IPS-20b (cell line): ENCODE data around the gene PHKB.

ENCODE experiments used
- H3K27ac ChIP-seq: one replicate; pipeline ENCODE4 v1.5.1; 2013; ENCODE audit warnings: low read length
- H3K27me3 ChIP-seq: 2 replicates; pipeline ENCODE4 v1.6.1; 2013; ENCODE audit warnings: mild to moderate bottlenecking, low read length, inconsistent platforms; ENCODE audit not compliant: insufficient read depth
- H3K36me3 ChIP-seq: 2 replicates; pipeline ENCODE4 v1.6.1; 2013; ENCODE audit warnings: low read depth, mild to moderate bottlenecking, inconsistent platforms, low read length, moderate library complexity; ENCODE audit not compliant: insufficient read depth
- H3K4me1 ChIP-seq: 2 replicates; pipeline ENCODE4 v1.6.1; 2013; ENCODE audit warnings: mild to moderate bottlenecking, control low read depth, inconsistent platforms, low read length, moderate library complexity; ENCODE audit not compliant: insufficient read depth
- H3K4me3 ChIP-seq: 2 replicates; pipeline ENCODE4 v1.5.1; 2013; ENCODE audit warnings: mild to moderate bottlenecking, low read length, inconsistent platforms
- H3K9ac ChIP-seq: 2 replicates; pipeline ENCODE4 v1.6.1; 2013; ENCODE audit warnings: low read depth, mild to moderate bottlenecking, inconsistent platforms, low read length, moderate library complexity
- H3K9me3 ChIP-seq: 2 replicates; pipeline ENCODE4 v1.6.1; 2013; ENCODE audit warnings: mild to moderate bottlenecking, low read depth, low read length, inconsistent platforms; ENCODE audit not compliant: insufficient read depth

The PHKB gene

DNA sequence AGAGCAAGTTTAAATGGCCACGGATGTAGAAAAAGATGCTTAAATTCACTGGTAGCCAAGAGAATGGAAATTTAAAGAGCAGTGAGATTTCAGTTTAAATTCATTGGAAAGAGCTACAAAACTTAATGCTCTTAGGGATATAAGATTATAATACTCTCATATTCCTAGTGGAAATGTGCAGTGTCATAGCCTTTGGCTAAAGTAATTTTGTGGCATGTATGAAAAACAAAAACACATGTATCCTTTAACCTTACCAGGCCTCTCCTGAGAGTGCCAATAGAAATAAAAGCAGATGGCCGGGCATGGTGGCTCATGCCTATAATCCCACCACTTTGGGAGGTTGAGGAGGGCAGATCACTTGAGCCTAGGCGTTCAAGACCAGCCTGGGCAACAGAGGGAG lies 289.2 kb downstream of the PHKB start:
- Histone ChIP-seq H3K9me3 (no peaks in the 10 kb centered on the region), H3K27ac (no peak overlapping the region), H3K4me3 (no peak overlapping the region), H3K27me3 (no peaks in the 10 kb centered on the region), H3K4me1 (peaks cover 5% of the 10 kb centered on the region; the same call in 1 of the 2 replicates), H3K9ac (no peak overlapping the region), H3K36me3 (no peaks in the 10 kb centered on the region)
